Measurements from ENCODE around the gene EBPL. TPM values are rescaled to one million over a fixed set of nuclear protein-coding genes. Genes with fewer than 3 reads are reported as not detected.
"Not testable (repeated sequence)": the region's sequence is repeated elsewhere in the genome, so short reads cannot be mapped to it uniquely, and the experiment has no call there.

EBPL gene
- total RNA-seq, 4 donors from 2014 or later: 3.8 to 11.0 (median 8.8) TPM

GRCh38 chr13:49620170-49620621 lies 71.1 kb downstream of the EBPL start:
- TF ChIP-seq POLR2A (IDR thresholded peaks at IDR 0.05): no peak
- TF ChIP-seq, protein P1, sequence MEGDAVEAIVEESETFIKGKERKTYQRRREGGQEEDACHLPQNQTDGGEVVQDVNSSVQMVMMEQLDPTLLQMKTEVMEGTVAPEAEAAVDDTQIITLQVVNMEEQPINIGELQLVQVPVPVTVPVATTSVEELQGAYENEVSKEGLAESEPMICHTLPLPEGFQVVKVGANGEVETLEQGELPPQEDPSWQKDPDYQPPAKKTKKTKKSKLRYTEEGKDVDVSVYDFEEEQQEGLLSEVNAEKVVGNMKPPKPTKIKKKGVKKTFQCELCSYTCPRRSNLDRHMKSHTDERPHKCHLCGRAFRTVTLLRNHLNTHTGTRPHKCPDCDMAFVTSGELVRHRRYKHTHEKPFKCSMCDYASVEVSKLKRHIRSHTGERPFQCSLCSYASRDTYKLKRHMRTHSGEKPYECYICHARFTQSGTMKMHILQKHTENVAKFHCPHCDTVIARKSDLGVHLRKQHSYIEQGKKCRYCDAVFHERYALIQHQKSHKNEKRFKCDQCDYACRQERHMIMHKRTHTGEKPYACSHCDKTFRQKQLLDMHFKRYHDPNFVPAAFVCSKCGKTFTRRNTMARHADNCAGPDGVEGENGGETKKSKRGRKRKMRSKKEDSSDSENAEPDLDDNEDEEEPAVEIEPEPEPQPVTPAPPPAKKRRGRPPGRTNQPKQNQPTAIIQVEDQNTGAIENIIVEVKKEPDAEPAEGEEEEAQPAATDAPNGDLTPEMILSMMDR (IDR thresholded peaks at IDR 0.05 in 4 of 5, conservative IDR thresholded peaks at IDR 0.05 in 1 of 5): no peak
- H3K4me1 ChIP-seq: peaks cover 0 to 9% of the 10 kb centered on the region in 2 donors
- ATAC-seq (no peak), DNase-seq (no peak)
- no peaks in the 10 kb centered on the region for H3K36me3 ChIP-seq
- in situ Hi-C loops (cut with MboI; ENCODE audit: low sequenced_read_pairs in 4 of 4): no loop called here
- no peaks in the 10 kb centered on the region for H3K27me3 ChIP-seq
- H3K9me3 ChIP-seq: no peaks in the 10 kb centered on the region
- no peak overlapping the region for H3K4me3 ChIP-seq
- intact Hi-C loops (cut with DNase I; ENCODE audit: low total_unique reads): no loop called here
- H3K27ac ChIP-seq: no peak overlapping the region

DNA sequence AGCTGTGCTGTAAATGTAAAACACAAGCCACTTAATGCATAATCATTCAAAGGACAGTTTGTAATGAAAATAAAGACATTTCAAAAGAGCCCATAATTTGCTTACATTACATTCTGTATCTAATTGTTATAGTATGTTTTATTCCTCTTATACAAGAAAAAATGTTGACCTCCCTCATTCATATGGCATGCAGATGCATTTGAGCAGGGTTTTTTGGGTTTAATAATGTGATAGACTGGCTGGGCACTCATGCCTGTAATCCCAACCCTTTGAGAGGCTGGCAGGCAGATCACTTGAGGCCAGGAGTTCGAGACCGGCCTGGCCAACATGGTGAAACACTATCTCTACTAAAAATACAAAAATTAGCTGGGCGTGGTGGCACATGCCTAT lies 74.6 kb downstream of the EBPL start:
- intact Hi-C loops (cut with DNase I; ENCODE audit: low total_unique reads): no loop called here
- no peaks in the 10 kb centered on the region for H3K9me3 ChIP-seq
- H3K27ac ChIP-seq: peak overlapping the region in 2 of 4 donors; percentile 16 to 20
- no peak overlapping the region for H3K4me3 ChIP-seq
- no peaks in the 10 kb centered on the region for H3K36me3 ChIP-seq
- no peak for ATAC-seq
- TF ChIP-seq POLR2A (IDR thresholded peaks at IDR 0.05): no peak
- TF ChIP-seq, protein P1 (IDR thresholded peaks at IDR 0.05 in 4 of 5, conservative IDR thresholded peaks at IDR 0.05 in 1 of 5): no peak
- H3K27me3 ChIP-seq: no peaks in the 10 kb centered on the region
- no peak for DNase-seq
- in situ Hi-C loops (cut with MboI; ENCODE audit: low sequenced_read_pairs in 4 of 4): loop anchor here in 1 of 4 donors (10.0 kb wide), 1 partner anchor 322 kb away; no protein-coding TSS in a partner anchor
- H3K4me1 ChIP-seq: peaks cover 0 to 9% of the 10 kb centered on the region in 2 donors

GRCh38 chr13:49615836-49616675 lies 75.2 kb downstream of the EBPL start:
- H3K27me3 ChIP-seq: no peaks in the 10 kb centered on the region
- TF ChIP-seq POLR2A (IDR thresholded peaks at IDR 0.05): no peak
- TF ChIP-seq, protein P1 (IDR thresholded peaks at IDR 0.05 in 4 of 5, conservative IDR thresholded peaks at IDR 0.05 in 1 of 5): no peak
- no peak overlapping the region for H3K4me3 ChIP-seq
- H3K4me1 ChIP-seq: peaks cover 0 to 9% of the 10 kb centered on the region in 2 donors
- no peaks in the 10 kb centered on the region for H3K9me3 ChIP-seq
- DNase-seq: no peak
- intact Hi-C loops (cut with DNase I; ENCODE audit: low total_unique reads) (no loop called here), in situ Hi-C loops (cut with MboI; ENCODE audit: low sequenced_read_pairs in 4 of 4) (loop anchor here in 1 of 4 donors (10.0 kb wide), 1 partner anchor 321 kb away; no protein-coding TSS in a partner anchor)
- ATAC-seq: no peak
- peak overlapping the region in 2 of 4 donors; percentile 16 to 20 for H3K27ac ChIP-seq
- no peaks in the 10 kb centered on the region for H3K36me3 ChIP-seq

DNA sequence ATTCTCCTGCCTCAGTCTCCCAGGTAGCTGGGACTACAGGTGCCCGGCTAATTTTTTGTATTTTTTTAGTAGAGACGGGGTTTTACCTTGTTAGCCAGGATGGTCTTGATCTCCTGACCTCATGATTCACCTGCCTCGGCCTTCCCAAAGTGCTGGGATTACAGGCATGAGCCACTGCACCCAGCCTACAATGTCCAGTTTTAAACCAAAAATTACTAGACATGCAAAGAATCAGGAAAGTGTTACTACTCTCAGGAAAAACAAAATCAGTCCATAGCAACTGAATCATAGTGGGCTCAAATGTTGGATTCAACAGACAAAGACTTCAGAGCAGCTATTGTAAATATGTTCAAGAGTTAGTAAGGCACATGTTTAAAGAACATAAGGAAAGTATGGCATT lies 79.2 kb downstream of the EBPL start:
- DNase-seq; H3K27ac ChIP-seq; H3K36me3 ChIP-seq; H3K9me3 ChIP-seq; intact Hi-C loops (cut with DNase I; ENCODE audit: low total_unique reads); H3K27me3 ChIP-seq; H3K4me3 ChIP-seq; H3K4me1 ChIP-seq; ATAC-seq: not testable (repeated sequence)
- in situ Hi-C loops (cut with MboI; ENCODE audit: low sequenced_read_pairs in 4 of 4): loop anchor here in 1 of 4 donors (10.0 kb wide), 1 partner anchor 317 kb away; no protein-coding TSS in a partner anchor

Other genes with a start within 250 kb of the EBPL start
- 10 to 100 TPM in 1 of 4 donors, 1 to 10 TPM in 3; 4.7 to 14.4 (median 8.7) TPM for gene CAB39L, start 247.4 kb downstream of the EBPL start, total RNA-seq
- 1 to 10 TPM; 1.7 to 6.2 (median 4.6) TPM for gene SETDB2, start 247.2 kb downstream of the EBPL start, total RNA-seq
- gene PHF11, start 195.5 kb downstream of the EBPL start, total RNA-seq: 10 to 100 TPM in 3 of 4 donors, 1 to 10 TPM in 1; 6.5 to 17.7 (median 13.8) TPM
- gene RCBTB1, start 105.9 kb downstream of the EBPL start, total RNA-seq: 10 to 100 TPM in 1 of 4 donors, 1 to 10 TPM in 3; 5.3 to 14.4 (median 5.7) TPM
- under 1 TPM; 0.10 to 0.20 (median 0.12) TPM for gene ARL11, start 63.0 kb downstream of the EBPL start, total RNA-seq
- 100 to 1,000 TPM in 2 of 4 donors, 10 to 100 TPM in 2; 73.3 to 154 (median 113) TPM for gene KPNA3, start 101.2 kb upstream of the EBPL start, total RNA-seq
- gene SPRYD7, start 244.9 kb upstream of the EBPL start, total RNA-seq: 10 to 100 TPM in 3 of 4 donors, 1 to 10 TPM in 1; 9.8 to 24.7 (median 17.9) TPM